ENCODE measurements around the gene ACAA1. TPM values are rescaled to one million over a fixed set of nuclear protein-coding genes. Genes with fewer than 3 reads are reported as not detected.
A peak's percentile ranks its signal among the peaks of the same experiment; 100 is the strongest.

ACAA1 gene
- total RNA-seq, 1 donor from 2014 or later, result 50.2 TPM

GRCh38 chr3:38152609-38153008 is 15.7 kb upstream of the ACAA1 start:
- peaks cover 3% of the 10 kb centered on the region for H3K9me3 Mint-ChIP-seq
- H3K27ac Mint-ChIP-seq (ENCODE audit: unreplicated experiment), result no peak overlapping the region
- no peaks in the 10 kb centered on the region for H3K4me1 Mint-ChIP-seq
- DNase-seq (ENCODE audit: low read depth, low spot score), result no peak
- H3K36me3 Mint-ChIP-seq (ENCODE audit: low read depth), result no peaks in the 10 kb centered on the region
- no peak overlapping the region for H3K4me3 Mint-ChIP-seq
- H3K27me3 Mint-ChIP-seq (ENCODE audit: low read depth), result peaks cover 2% of the 10 kb centered on the region
- TF ChIP-seq CTCF (conservative IDR thresholded peaks at IDR 0.05), result no peak

- H3K9me3 Mint-ChIP-seq, result peaks cover 4% of the 10 kb centered on the region
- H3K27me3 Mint-ChIP-seq (ENCODE audit: low read depth), result peaks cover 2% of the 10 kb centered on the region
- no peaks in the 10 kb centered on the region for H3K36me3 Mint-ChIP-seq (ENCODE audit: low read depth)
- DNase-seq (ENCODE audit: low read depth, low spot score), result no peak
- H3K27ac Mint-ChIP-seq (ENCODE audit: unreplicated experiment), result no peak overlapping the region
- no peak overlapping the region for H3K4me3 Mint-ChIP-seq
- H3K4me1 Mint-ChIP-seq, result no peaks in the 10 kb centered on the region
- TF ChIP-seq CTCF (conservative IDR thresholded peaks at IDR 0.05), result no peak
Measured at GRCh38 chr3:38151667-38152265, 14.8 kb upstream of the ACAA1 start.

DNA sequence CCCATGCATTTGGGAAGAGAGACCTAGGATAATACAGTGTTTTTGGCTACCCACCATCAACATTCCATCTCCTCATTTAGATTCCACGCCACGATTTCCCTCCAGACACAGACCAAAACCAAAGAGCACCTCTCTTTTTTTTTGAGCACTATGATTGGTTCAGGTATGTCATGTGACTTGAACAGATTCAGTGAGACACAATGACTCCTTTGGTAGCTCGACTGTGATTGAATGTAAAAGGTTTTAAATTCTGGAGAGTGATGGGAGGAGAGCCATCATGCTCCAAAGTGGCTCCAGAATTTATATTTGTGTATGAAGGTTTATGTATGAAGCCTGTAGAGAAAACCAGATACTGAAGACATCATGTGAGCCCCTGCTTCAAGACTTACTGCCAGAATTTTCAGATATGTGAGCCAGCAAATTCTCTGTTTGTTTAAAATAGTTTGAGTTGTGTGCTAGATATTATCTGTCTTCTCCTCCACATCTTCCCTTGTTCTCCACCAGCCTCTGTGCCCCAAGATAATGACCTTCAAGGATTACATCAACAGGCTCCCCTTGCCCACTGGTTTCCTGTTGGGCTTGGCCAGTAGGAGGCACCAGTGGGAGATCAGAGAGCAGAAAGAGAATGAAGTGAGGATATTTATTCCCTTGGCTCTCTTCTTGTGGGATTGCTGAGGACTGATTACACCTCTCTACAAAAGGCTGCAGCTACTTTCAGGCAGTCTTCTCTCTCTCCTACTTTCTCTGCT is 14.0 kb upstream of the ACAA1 start:
- no peak for DNase-seq (ENCODE audit: low read depth, low spot score)
- Mint-ChIP-seq H3K4me3 (no peak overlapping the region), H3K36me3 (ENCODE audit: low read depth) (no peaks in the 10 kb centered on the region), H3K27ac (ENCODE audit: unreplicated experiment) (no peak overlapping the region), H3K4me1 (no peaks in the 10 kb centered on the region), H3K9me3 (peaks cover 7% of the 10 kb centered on the region), H3K27me3 (ENCODE audit: low read depth) (peaks cover 2% of the 10 kb centered on the region)
- TF ChIP-seq CTCF (conservative IDR thresholded peaks at IDR 0.05), result peak; percentile 36

DNA sequence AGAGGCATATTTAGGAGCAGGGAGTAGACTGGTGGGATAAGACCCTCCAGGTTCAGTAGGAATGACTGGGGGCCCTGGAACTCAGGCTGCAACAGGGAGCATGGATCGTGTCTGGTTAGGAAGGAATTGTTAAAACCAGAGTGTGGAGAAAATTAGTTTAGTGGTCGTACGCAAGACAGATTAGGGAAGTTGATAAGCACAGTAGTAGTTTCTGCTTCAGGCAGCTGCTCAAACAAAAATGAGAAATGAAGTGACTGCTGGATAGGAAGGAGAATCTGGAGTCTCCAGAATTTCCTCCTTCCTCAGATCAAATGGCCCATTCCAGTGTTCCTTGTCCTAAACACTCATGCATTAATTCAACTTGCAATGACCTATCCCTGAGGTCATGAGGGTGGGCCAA is 12.8 kb upstream of the ACAA1 start:
- no peak for TF ChIP-seq CTCF (conservative IDR thresholded peaks at IDR 0.05)
- peaks cover 2% of the 10 kb centered on the region for H3K27me3 Mint-ChIP-seq (ENCODE audit: low read depth)
- H3K9me3 Mint-ChIP-seq, result peaks cover 7% of the 10 kb centered on the region
- H3K4me1 Mint-ChIP-seq, result no peaks in the 10 kb centered on the region
- DNase-seq (ENCODE audit: low read depth, low spot score), result no peak
- H3K36me3 Mint-ChIP-seq (ENCODE audit: low read depth), result no peaks in the 10 kb centered on the region
- no peak overlapping the region for H3K27ac Mint-ChIP-seq (ENCODE audit: unreplicated experiment)
- no peak overlapping the region for H3K4me3 Mint-ChIP-seq

GRCh38 chr3:38148311-38148882 is 11.5 kb upstream of the ACAA1 start:
- TF ChIP-seq CTCF (conservative IDR thresholded peaks at IDR 0.05), result no peak

More at GRCh38 chr3:38148311-38148882, 11.5 kb upstream of the ACAA1 start:
- H3K9me3 Mint-ChIP-seq, result peaks cover 7% of the 10 kb centered on the region
- no peak for DNase-seq (ENCODE audit: low read depth, low spot score)
- no peak overlapping the region for H3K4me3 Mint-ChIP-seq
- no peaks in the 10 kb centered on the region for H3K4me1 Mint-ChIP-seq
- H3K36me3 Mint-ChIP-seq (ENCODE audit: low read depth), result no peaks in the 10 kb centered on the region
- H3K27me3 Mint-ChIP-seq (ENCODE audit: low read depth), result peaks cover 2% of the 10 kb centered on the region
- H3K27ac Mint-ChIP-seq (ENCODE audit: unreplicated experiment), result no peak overlapping the region
